ENCODE data around the gene B4GALNT1.
"Not testable (repeated sequence)": the region's sequence is repeated elsewhere in the genome, so short reads cannot be mapped to it uniquely, and the experiment has no call there.

The B4GALNT1 gene

DNA sequence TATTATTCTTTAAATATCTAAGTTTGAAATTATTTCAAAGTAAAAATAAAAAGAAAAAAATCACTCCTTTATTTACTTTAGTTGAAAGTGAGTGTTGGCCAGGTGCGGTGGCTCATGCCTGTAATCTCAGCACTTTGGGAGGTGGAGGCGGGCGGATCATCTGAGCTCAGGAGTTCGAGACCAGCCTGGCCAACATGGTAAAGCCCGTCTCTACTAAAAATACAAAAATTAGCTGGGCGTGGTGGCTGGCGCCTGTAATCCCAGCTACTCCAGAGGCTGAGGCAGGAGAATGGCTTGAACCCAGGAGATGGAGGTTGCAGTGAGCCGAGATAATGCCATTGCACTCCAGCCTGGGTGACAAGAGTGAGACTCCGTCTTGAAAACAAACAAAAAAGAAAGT, 3.7 kb upstream of the B4GALNT1 start:
- not testable (repeated sequence) for DNase-seq

DNA sequence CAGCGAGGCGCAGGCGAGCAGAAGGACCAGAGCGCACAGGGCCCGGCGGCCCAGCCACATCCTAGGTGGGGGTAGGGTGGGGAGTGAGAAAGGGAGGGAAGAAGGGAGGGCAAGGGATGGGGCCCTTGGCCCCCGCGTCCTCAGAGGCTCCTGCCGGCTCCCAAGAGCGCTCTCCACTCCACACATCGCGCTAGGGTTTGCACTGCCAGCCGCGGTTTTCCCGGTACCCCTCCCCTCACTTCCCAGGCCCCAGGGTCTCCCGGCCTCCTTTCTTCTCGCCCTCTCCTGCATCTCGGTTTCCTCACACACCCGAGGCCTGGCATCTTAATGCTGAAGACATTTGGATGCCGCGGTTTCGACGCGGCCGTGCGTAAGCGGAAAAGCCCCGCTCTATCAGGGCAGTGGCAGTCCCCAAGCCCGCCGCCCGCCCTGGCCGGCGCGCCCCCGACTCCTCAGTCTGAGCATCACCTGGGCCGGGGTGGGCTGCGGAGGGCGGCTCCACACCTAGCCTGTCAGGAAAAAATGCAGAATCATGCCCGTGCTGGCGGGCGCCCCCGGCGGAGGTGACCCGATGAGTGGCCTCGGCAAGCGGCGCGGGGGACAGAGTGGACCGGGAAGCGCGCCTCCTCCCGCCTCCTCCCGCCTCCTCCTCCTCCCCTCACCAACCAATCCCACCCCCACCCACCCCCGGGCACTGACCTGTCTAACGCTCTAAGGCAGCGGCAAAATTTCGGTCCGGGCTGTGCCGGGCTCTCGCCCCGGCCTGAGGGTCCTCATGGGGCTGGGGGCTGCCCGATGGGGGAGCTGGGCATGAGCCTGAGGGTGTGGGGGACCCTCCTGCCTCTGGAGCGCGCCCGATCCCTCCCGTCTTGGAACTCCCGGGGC, 686 bp downstream of the B4GALNT1 start:
- peak; percentile 16 to 92 (median 91) for DNase-seq

DNA sequence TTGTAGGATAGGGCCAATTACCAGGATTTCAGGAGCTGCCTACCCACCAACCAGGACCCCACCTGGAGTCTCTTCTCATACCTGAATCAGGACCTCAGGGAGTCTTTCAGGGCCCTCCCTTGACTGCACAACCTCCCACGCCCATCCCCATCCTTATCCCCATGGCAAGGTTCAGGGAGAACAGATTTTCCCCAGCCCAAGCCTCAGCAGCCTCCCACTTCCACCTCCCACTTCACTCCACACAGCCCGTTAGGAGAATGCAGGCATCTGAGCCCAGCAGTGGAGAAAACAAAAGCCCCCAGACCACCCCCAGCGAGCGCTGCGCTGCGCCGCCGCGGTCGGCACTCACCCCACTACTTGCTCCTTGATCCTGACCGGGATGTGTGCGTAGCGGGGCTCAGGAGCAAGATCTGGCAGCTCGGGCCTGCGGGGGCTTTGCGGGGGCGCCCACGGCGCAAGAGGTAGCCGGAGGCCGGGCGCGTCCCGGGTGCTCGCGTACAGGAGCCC, 1.4 kb downstream of the B4GALNT1 start:
- no peak for DNase-seq

DNA sequence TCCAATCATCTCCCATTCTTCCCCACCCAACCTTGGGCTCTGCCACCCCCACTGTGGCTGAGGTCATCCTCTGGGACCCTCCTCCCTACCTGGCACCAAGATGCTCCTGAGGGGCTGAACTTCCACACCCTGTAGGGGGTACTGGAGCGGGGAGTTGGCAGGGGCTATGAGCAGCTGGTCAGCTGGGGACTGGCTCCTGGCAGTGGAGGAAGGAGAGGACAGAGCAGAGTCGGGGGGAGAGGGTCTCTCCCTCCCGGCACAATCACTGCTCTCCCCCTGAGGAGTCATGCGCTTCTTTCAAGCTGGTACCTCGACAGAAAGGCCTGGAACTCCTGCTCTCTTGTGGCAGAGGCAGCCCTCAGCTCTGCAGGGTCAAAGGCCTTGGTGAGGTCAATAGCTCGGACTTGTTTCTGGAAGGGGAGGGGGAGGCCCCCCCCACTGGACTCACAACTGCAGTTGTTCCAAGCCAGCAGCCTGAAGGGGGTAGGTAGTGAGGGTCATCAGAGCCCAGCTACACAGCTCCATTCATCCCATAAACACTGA, 2.0 kb downstream of the B4GALNT1 start:
- no peak for DNase-seq

DNA sequence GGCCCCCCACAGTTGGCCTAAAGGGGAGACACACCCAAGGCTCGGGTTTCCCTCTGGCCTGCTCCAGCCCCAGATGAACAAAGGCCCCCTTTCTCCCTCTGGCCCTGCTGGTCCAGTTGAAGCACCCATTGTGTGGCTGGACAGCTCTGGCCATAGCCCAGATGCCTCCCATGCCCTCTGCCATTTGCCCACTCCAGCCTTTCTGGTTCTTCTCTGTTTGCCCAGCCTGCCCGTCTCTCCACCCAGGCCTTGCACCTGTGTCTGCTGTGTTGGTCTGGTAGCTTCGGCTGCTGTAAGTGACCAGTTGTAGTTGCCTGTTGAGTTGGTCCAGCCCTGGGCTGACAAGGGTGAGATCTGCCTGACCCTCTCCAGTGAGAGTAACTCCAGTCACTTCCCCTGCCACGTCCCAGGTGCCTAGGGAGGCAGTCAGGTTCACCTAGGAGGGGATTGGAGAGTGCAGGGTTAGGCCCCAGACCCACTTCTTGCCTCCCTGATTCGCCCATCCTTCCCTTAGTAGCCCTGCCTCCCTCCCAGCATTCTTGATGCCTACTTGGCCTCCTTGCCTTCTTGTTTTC, 3.0 kb downstream of the B4GALNT1 start:
- no peak for DNase-seq

DNA sequence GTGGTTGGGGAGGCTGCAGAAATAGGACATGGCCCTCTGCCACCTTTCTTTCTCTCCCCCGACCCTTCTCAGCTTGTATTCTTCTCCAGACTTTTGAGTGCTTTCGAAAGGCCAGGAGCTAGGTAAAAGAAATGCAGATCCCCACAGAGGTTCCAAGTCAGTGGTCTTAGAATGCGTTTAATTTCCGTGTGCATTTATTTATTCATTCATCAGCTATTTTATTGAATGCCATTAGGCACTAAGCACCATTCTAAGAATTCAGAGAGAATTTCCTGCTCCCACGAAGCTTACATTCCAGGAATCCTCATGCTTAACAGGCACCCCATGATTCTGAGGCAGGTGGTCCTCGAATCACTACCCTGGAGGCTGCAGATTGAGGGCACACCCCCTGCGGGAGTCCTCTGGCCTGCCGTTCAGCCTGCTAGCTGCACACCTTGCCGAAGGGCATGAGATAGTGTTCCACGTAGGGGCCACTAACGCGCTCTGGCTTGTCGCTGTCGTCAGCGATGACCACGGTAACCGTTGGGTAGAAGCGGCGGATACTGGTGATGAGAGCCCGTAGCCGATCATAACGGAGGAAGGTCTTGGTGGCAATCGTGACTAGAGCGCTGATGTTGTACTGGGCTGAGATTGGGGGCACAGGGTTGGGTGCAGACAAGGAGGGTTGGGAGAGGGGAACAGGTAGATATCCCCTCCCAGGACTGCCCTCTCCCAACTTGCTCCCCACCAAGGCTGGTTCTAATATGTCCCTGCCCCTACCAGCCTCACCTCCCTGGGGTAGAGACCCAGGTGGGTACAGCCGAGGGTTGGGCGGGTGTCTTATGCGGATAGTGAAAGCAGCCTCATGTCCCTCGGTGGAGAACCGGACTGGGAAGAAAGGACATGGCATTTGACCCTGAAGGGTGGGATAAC, 4.5 kb downstream of the B4GALNT1 start:
- no peak for DNase-seq

DNA sequence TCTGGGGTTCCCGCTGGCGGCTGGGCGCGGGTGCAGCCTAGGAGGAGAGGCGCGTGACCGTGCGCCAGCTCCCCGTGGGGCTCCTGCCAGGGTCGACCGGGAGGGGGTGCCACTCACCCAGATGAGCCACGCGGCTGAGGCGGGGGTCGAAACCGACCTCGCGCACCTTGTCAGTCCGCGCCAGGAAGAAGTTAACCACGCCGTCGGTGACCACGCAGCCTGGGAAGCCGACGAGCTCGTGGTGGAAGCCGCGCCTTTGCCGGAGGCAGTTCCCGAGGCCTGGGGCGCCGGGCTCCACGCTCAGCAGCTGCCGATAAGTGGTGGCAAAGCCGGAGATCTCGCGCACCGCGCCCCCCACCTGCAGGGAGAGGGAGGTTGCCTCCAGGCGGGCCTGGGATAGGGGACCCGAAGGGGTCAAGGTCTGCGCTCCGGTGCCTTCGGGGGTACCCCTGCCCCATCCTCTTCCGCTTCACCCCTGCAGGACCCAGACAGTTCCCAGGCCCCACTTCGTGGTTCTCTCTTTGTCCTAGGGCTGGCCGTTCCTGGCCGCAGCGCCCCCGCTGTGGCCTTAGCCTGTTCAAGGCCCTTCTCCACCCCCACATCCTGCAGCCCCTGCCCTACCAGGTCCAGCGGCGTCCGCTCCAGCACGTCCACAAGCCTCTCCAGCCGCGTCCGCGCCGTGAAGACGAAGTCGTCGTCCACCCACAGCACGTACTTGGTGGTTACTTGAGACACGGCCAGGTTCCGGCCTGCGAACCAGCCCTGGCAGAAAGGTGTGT, 5.3 kb downstream of the B4GALNT1 start:
- DNase-seq = no peak

DNA sequence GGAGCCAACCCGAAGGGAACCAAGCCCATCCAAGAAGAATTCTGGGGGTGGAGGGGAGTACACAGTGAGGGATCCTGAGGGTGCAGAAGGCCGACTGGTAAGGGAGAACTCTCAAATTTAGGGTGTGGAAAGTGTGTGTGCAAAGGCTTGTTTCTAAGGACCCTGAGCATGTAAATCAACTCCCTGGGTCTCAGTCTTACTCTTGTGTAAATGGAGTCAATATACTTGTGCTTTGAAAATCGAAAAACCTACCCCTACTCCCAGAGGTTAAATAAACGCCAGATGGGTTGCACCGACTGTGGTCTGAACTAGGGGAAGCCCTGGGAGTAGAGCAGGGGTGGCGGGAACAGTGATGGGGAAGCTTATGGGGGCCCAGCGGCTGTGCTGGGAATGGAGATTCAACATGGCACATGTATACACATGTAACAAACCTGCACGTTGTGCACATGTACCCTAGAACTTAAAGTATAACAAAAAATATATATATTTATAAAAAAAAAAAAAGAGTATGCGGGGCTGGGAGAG, 6.0 kb downstream of the B4GALNT1 start:
- DNase-seq = no peak

DNA sequence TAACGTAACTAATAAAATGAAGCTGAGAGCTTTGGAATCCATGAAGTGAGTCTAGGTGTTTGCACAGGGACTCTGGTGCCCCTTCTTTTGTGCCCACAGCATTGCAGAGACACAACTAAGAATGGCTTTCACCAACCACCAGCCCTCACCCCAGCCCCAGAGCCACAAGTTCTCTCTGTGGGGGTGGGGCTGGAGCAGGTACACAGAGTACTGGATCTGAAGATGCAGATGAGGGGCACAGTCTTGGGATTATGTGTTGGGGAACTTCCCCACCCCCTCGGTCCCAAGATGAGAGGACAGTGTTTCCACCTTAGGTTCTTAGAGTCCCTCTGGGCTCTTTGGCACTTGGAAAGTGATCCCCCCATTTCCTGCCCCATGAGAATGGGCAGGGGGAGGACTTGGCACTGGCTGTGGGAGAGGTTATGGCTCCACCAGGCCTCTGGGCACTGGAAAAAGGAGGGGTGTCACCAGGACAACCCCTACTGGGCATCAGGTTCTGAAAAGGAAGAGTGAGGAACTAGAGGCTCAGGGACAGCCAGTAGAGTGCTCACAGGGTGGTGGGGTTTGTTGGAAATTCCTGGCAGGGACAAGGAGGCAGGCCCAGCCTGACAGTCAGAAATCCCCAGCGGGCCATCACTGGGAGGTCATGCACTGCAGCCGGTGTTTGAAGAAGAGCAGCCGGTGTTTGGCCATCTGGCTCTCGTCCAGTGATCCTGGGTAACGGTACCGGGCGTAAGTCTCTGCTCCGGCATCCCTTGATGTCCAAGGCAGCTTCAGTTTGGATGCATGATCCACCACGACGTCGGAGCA, 6.7 kb downstream of the B4GALNT1 start:
- DNase-seq = no peak

DNA sequence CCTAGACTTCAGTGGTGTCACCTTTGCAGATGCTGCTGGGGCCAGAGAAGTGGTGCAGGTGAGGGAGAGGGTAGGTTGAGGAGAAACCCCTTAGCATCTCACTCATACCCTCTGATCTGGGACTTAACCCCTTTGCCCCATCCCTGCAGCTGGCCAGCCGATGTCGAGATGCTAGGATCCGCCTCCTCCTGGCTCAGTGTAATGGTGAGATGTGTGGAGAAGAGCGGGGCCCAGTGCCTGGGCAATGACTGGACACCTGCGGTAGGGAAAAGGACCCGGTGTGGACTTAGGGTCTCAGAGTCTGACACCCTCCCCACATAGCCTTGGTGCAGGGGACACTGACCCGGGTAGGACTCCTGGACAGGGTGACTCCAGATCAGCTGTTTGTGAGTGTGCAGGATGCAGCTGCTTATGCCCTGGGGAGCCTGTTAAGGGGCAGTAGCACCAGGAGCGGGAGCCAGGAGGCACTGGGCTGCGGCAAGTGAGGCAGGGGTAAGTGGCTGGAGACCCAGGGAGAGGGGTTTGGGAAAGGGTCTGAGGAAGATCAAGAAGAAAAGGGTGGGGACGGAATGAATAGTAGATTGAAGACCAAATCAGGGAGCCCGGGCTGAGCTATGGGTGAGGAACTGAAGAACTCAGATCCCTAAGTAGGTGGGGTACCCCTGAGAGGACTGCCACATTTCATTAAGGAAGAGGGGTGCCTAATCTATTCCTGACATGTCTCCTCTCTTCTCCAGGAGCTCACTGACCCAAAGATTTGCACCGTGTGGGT, 7.6 kb downstream of the B4GALNT1 start:
- DNase-seq = no peak

DNA sequence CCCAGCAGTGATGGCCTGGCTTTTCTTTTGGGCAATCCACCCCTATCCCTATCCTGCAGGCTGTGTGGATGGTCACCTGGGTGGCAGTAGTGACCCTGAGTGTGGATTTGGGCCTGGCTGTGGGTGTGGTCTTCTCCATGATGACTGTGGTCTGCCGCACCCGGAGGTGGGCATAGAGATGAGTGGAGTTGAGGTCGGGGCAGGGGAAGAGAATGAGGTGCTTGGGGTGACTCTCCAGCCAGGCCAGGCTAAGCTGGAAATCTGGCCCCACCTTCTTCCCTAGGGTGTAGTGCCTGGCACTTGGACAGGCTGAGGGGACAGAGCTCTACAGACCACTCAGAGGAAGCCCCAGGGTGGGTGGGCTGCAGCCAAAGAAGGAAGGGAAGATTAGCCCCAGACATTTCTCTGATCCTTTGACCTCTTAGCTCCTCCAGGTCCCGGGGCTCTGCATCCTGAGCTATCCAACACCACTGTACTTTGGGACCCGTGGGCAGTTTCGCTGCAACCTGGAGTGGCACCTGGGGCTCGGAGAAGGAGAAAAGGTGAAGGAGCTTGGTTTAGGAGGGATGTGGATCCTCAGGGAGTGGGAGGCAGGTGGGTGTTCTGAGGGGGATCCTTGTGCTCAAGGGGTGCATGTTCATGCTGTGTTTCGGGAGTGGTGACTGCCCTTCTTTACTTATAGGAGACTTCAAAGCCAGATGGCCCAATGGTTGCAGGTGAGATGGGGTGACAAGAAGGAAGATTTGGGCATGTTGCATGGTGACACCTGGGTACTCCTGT, 8.4 kb downstream of the B4GALNT1 start:
- no peak for DNase-seq

DNA sequence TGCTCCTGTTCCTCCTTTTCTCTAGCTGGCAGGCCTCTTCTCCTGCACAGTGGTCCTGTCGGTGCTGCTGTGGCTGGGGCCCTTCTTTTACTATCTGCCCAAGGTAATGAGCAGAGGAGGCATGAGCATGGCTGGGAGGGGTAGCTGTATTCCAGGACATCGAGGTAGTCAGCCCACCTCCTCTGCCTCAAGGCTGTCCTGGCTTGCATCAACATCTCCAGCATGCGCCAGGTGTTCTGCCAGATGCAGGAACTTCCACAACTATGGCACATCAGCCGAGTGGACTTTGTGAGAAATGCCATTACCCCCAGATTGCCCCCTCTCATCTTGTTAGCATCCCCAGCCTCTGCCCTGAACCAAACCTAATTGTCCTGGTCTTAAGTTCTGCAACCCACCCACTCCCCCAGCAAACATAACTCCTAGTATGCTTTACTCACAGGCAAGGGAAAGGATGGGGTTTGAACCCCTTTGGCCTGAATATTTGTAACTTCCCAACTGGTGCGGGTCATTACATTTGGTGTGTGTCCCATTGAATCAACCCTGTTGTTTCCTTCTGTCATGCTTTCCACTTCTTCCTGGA, 9.1 kb downstream of the B4GALNT1 start:
- no peak for DNase-seq

DNA sequence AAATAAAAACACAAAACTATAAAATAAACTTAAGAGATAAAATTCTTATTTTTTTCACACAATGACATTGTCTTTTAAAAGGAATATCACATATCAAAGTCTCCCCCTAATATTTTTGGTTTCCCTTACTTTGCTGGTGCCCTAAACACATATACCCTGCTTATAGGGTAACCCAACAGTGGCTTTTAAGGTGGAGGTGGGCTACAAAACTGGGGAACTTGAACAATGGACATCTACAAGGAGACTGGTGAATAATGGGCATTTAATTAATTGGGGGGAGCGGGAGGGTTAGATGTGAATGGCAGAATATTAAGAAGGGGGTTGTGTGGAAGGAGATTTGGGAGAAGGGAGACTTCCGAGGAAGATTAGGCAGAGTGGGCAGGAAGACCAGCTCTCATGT, 9.6 kb downstream of the B4GALNT1 start:
- no peak for DNase-seq

DNA sequence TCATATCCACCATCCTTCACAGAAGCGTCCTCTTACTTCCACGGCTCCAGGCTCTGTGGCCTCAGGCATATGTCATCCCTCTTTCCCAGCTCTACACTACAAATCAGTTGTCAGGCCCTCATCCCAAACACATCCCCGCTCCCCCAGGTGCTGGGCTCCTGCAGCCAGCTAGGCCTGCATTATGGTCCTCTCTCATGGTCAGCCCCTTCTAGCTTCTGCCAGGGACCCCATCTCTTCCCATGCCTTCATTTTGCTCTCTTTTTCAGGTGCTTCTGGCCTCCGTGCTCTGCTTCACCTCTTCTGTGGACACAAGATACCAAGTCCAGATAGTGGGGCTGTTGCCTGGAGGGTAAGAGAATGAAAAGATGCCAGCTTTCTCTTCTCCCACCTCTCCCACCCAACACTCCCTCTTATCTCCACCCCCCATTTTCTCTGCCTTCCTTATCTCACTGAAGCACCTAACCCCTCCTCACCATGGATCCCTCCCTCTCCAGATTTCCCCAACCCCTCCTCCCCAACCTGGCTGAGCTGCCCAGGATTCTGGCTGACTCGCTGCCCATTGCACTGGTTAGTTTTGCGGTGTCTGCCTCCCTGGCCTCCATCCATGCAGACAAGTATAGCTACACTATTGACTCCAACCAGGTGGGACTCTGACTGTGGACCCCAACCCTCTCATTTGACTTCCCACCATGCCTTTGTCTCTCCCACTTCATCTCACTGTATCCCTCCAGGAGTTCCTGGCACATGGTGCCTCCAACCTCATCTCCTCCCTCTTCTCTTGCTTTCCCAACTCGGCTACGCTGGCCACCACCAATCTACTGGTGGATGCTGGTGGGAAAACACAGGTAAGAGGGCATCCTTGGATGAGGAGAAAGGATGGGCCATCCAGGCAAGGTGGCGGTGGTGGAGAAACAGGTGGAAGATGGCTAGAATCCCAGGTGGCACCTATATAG, 10.4 kb downstream of the B4GALNT1 start:
- DNase-seq = no peak

DNA sequence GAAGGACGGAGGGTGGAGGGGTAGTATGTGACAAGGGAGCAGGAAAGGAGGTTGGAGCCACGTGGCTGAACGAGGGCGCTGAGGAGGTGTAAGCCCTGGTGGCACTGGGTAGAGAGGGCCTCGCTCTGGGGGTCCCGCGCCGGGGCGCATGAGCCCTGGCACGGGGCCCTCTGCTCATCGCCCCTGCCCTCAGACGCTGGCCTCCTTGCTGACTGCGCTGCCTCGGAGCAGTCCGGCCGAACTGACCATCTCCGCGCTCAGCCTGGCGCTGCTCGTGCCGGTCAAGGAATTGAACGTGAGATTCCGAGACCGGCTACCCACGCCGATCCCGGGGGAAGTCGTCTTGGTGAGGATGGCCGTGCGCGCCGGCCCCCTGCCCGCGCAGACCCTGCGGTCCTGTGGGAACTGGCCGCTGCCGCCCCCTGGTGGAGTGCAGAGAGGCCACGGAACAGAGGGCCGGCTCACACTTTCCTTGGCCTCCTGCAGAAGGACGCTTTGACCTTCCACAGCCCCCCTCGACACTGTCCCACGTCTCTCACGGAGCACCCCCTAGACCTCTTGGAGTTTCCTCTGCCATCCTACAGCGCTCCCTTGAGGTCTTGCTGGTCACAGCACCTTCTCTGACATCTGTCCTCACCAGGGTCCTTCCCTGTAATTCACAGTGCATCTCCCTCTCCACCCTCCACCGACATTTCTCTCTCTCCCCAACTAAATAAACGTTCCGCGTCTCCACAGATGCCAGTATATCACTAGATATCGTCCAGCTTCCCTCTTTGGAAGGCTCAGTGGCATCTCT, 11.3 kb downstream of the B4GALNT1 start:
- DNase-seq = peak; percentile 52 to 74 (median 57)

DNA sequence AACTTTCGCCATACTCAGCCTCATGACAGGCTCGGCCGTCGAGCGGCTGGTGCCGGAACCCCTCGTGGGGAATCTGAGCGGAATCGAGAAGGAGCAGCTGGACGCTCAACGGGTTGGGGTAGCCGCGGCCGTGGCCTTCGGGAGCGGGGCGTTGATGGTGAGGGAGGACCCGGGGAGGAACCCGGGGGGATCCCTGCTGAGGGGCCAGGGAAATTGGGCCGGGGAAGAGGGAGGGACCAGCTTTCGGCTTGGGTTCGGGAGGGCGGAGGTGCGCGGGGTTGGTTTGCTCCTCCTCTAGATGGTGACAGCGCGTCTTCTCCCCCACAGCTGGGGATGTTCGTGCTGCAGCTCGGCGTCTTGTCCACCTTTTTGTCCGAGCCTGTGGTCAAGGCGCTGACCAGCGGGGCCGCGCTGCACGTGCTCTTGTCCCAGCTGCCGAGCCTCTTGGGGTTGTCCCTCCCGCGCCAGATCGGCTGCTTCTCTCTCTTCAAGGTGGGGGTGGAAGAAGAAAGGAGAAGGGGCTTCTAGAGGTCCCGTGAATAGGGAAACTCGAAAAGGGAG, 12.0 kb downstream of the B4GALNT1 start:
- DNase-seq = no peak
